Measurements from ENCODE around the gene TAL1. TPM values are rescaled to one million over a fixed set of nuclear protein-coding genes. Genes with fewer than 3 reads are reported as not detected.

Gene TAL1
- total RNA-seq, 1 donor from 2014 or later, result 13.9 TPM

- Histone ChIP-seq H3K27ac (no peak overlapping the region), H3K27me3 (no peaks in the 10 kb centered on the region), H3K4me3 (no peak overlapping the region), H3K36me3 (no peaks in the 10 kb centered on the region), H3K4me1 (no peaks in the 10 kb centered on the region), H3K9me3 (no peaks in the 10 kb centered on the region)
- peak in 1 of 2 donors; percentile 73 for DNase-seq (ENCODE audit: low spot score in 2 of 2)
- no peak for TF ChIP-seq CTCF (IDR thresholded peaks at IDR 0.05)
- intact Hi-C loops (cut with DNase I), result no loop called here
These were observed 20.2 kb downstream of the TAL1 start for GRCh38 chr1:47211796-47212269.

- Histone ChIP-seq H3K27me3 (no peaks in the 10 kb centered on the region), H3K9me3 (no peaks in the 10 kb centered on the region), H3K27ac (no peak overlapping the region), H3K4me1 (no peaks in the 10 kb centered on the region), H3K4me3 (no peak overlapping the region), H3K36me3 (no peaks in the 10 kb centered on the region)
- no peak for DNase-seq (ENCODE audit: low spot score in 2 of 2)
- no peak for TF ChIP-seq CTCF (IDR thresholded peaks at IDR 0.05)
- intact Hi-C loops (cut with DNase I), result no loop called here
These were observed 21.4 kb downstream of the TAL1 start for GRCh38 chr1:47210666-47211065.

- peak in 1 of 2 donors; percentile 18 for DNase-seq (ENCODE audit: low spot score in 2 of 2)
- no peaks in the 10 kb centered on the region for H3K4me1 ChIP-seq
- no peak for TF ChIP-seq CTCF (IDR thresholded peaks at IDR 0.05)
- no peaks in the 10 kb centered on the region for H3K9me3 ChIP-seq
- H3K36me3 ChIP-seq, result no peaks in the 10 kb centered on the region
- intact Hi-C loops (cut with DNase I), result no loop called here
- no peak overlapping the region for H3K27ac ChIP-seq
- no peaks in the 10 kb centered on the region for H3K27me3 ChIP-seq
- no peak overlapping the region for H3K4me3 ChIP-seq
These were observed 22.2 kb downstream of the TAL1 start for GRCh38 chr1:47209725-47210325.

- no peak for TF ChIP-seq CTCF (IDR thresholded peaks at IDR 0.05)
- no peak overlapping the region for H3K27ac ChIP-seq
- DNase-seq (ENCODE audit: low spot score in 2 of 2), result peak in 1 of 2 donors; percentile 25
- H3K4me1 ChIP-seq, result no peaks in the 10 kb centered on the region
- no peaks in the 10 kb centered on the region for H3K36me3 ChIP-seq
- H3K4me3 ChIP-seq, result no peak overlapping the region
- no peaks in the 10 kb centered on the region for H3K9me3 ChIP-seq
- H3K27me3 ChIP-seq, result no peaks in the 10 kb centered on the region
- intact Hi-C loops (cut with DNase I), result no loop called here
These were observed 22.9 kb downstream of the TAL1 start for GRCh38 chr1:47209091-47209490.

GRCh38 chr1:47208374-47208850 lies 23.6 kb downstream of the TAL1 start:
- H3K4me1 ChIP-seq, result no peaks in the 10 kb centered on the region
- DNase-seq (ENCODE audit: low spot score in 2 of 2), result peak in 1 of 2 donors; percentile 56
- H3K9me3 ChIP-seq, result no peaks in the 10 kb centered on the region
- H3K36me3 ChIP-seq, result no peaks in the 10 kb centered on the region
- intact Hi-C loops (cut with DNase I), result no loop called here
- no peak overlapping the region for H3K27ac ChIP-seq
- no peaks in the 10 kb centered on the region for H3K27me3 ChIP-seq
- no peak for TF ChIP-seq CTCF (IDR thresholded peaks at IDR 0.05)
- no peak overlapping the region for H3K4me3 ChIP-seq

All from ascending aorta (tissue), 2 donors.